Measurements from ENCODE around the gene LIF.

LIF gene

GRCh38 chr22:30193031-30193775 lies 53.4 kb downstream of the LIF start:
- no peak for FAIRE-seq
- no peak for DNase-seq (ENCODE audit: low spot score)

GRCh38 chr22:30192427-30192826 lies 54.1 kb downstream of the LIF start:
- DNase-seq (ENCODE audit: low spot score) (no peak), FAIRE-seq (no peak)

- no peak for FAIRE-seq
- DNase-seq (ENCODE audit: low spot score), result peak; percentile 41
Measured at GRCh38 chr22:30191040-30191701, 55.4 kb downstream of the LIF start.

GRCh38 chr22:30190574-30190973 lies 56.0 kb downstream of the LIF start:
- no peak for DNase-seq (ENCODE audit: low spot score)
- no peak for FAIRE-seq
